AG04450 (cell line): ENCODE results near the gene CATSPERZ. TPM values are rescaled to one million over a fixed set of nuclear protein-coding genes. Genes with fewer than 3 reads are reported as not detected.

Experiments used
- CTCF ChIA-PET: fragments of 300-600, 350-600 bp; formaldehyde crosslinking; extraction: SDS; loops from one replicate; lab custom pipeline; 2022; ENCODE audit warnings: antibody characterized with exemption, inconsistent platforms; lab: Charles Lee
- POLR2A ChIA-PET: fragments of 350-600 bp; formaldehyde crosslinking; extraction: SDS; loops from one replicate; lab custom pipeline; 2021; ENCODE audit warnings: antibody characterized with exemption, inconsistent platforms; lab: Yijun Ruan, JAX
- DNase-seq: peaks from one replicate; pipeline ENCODE4 v3.0.0-alpha.2; 2011; ENCODE audit warnings: low read depth, low spot score
- H3K27ac ChIP-seq: one replicate; pipeline ENCODE4 v1.5.1; 2012; ENCODE audit warnings: low read depth, low read length, control low read depth
- H3K27me3 ChIP-seq: one replicate; pipeline ENCODE4 v1.6.0; 2012; ENCODE audit warnings: low read length; ENCODE audit not compliant: control insufficient read depth, insufficient read depth
- H3K4me3 ChIP-seq: 2 replicates; pipeline ENCODE4 v1.5.1; 2011; ENCODE audit warnings: mild to moderate bottlenecking, low read depth, low read length, control low read depth
- H3K9me3 ChIP-seq: 2 replicates; pipeline ENCODE4 v1.5.1; 2012; ENCODE audit warnings: low read length; ENCODE audit not compliant: control insufficient read depth, insufficient read depth
- polyA plus RNA-seq: library from polyadenylated mRNA; depleted of rRNA; stranded (reverse); fragments of >200 nt; gene quantifications from 2 replicates; pipeline ENCODE4 v1.2.3, GENCODE V29; 2011
- TF ChIP-seq, protein P1 (sequence below): IDR thresholded peaks from 2 replicates; pipeline ENCODE4 v1.5.1; 2011; ENCODE audit warnings: low read depth, low read length, control low read depth, inconsistent platforms

The CATSPERZ gene
- polyA plus RNA-seq, 1 experiment = not detected

DNA sequence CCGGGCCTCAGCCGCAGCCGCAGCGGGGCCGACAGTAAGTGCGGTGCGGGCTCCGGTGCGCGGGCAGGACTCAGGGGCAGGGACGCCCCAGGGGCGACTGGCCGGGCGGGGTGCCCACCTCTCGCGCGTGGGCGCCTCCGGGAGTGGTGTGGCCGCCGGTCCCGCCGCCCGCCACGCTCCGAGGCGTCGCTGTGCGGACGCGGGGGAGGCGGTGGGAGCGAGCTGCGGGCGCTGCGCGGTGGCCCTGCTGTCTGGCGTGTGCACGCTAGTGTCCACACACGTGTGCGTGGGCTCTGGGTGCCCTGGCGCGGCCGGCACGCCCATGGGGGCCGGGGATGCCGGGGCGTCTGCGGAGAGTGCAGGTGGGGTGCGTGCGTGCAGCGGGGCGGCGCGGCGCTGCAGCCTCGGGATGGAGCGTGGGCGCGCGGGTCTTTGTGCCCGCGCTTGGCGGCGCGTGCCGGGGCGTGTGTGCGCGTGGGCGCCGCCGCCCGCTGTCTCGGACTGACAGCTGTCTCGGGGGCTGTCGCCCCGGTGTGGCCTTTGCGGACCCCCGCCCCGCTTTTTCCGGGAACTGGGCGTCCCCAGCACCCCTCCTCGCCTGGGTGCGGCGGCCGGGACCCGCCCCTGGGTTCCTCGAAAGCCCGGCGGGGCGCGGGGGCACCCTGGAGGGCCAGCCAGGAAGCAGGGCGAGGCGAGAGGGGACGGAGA is 8.3 kb upstream of the CATSPERZ start:
- POLR2A ChIA-PET = no interaction called here
- Histone ChIP-seq H3K4me3 (peak overlapping the region; percentile 29; the same call in 1 of the 2 replicates), H3K9me3 (peaks cover 1% of the 10 kb centered on the region; the same call in 1 of the 2 replicates), H3K27me3 (peaks cover 54% of the 10 kb centered on the region), H3K27ac (no peak overlapping the region)
- DNase-seq = no peak
- TF ChIP-seq, protein P1, sequence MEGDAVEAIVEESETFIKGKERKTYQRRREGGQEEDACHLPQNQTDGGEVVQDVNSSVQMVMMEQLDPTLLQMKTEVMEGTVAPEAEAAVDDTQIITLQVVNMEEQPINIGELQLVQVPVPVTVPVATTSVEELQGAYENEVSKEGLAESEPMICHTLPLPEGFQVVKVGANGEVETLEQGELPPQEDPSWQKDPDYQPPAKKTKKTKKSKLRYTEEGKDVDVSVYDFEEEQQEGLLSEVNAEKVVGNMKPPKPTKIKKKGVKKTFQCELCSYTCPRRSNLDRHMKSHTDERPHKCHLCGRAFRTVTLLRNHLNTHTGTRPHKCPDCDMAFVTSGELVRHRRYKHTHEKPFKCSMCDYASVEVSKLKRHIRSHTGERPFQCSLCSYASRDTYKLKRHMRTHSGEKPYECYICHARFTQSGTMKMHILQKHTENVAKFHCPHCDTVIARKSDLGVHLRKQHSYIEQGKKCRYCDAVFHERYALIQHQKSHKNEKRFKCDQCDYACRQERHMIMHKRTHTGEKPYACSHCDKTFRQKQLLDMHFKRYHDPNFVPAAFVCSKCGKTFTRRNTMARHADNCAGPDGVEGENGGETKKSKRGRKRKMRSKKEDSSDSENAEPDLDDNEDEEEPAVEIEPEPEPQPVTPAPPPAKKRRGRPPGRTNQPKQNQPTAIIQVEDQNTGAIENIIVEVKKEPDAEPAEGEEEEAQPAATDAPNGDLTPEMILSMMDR = no peak
- CTCF ChIA-PET = interaction anchor here (12.0 kb wide), 1 partner anchor 11 kb away, joined by 124 read pairs; the partner anchor contains the start of gene CATSPERZ

DNA sequence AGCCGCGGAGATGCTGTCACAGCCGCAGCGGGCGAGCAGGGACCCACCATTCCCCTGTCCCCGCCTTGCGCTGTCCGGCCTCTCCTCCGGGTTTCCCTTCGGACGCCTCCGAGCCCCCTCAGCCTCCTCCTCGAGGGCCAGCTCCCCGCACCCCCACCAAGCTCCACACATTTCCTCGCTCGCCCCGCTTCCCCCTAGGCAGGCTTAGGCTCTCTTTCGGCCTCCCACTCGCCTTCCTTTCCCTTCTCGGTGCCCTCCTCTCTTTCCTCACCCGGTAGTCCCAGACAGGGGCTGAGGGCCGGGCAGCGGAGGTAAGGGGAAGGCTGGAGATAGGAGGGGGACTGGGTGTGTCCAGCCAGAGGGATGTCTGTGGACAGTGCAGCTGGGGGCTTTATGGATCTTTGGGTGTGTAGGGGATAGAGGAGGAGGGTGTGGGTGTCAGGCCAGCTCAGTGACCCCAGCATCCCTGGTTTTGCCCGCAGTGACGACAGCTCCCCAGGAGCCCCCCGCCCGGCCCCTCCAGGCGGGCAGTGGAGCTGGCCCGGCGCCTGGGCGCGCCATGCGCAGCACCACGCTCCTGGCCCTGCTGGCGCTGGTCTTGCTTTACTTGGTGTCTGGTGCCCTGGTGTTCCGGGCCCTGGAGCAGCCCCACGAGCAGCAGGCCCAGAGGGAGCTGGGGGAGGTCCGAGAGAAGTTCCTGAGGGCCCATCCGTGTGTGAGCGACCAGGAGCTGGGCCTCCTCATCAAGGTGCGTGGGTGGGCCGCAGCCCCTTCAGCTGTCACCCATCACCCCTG is 7.5 kb upstream of the CATSPERZ start:
- POLR2A ChIA-PET = no interaction called here
- CTCF ChIA-PET = interaction anchor here (0.5 to 12.0 kb wide), 2 partner anchors 10 to 16 kb away, joined by 3 to 124 read pairs; partner anchors contain the start of gene CATSPERZ
- Histone ChIP-seq H3K4me3 (peak overlapping the region; percentile 4; the same call in 1 of the 2 replicates), H3K27ac (no peak overlapping the region), H3K27me3 (peaks cover 62% of the 10 kb centered on the region), H3K9me3 (peaks cover 4% of the 10 kb centered on the region; the same call in 1 of the 2 replicates)
- DNase-seq = no peak
- TF ChIP-seq, protein P1 = no peak

DNA sequence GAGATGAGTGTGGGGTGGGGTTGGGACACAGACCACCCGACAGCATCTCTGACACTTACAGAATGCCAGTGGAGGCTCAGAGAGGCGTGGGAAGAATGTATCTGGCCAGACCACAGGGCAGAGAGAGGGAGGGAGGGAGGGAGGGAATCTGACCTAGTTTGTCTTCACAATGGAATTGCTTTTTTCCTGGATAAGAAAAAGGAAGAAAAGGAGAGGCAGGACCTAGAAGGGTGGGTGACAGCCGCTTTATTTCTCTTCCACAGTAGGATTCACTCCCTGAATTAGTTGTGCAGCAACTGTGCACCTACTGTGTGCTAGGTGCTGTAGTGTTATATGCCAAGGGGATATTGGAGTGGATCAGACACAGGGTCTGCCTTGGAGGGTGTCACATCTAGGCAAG is 5.4 kb upstream of the CATSPERZ start:
- H3K27me3 ChIP-seq = peaks cover 82% of the 10 kb centered on the region

DNA sequence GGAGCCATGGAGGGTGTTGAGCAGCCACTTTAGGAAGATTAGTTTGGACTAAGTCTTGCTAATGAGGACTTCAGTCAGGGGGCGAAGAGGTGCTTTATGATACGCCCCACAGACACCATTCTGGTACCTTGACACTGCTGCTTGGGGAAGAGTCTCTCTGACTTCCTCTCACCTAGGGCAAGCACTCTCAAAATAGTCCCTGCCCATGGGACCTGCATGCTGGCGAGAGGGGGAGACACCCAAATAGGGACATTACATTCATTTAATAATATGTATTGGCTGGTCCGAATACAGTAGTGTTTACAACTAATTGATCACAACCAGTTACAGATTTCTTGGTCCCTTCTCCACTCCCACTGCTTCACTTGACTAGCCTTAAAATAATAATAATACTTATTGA is 4.4 kb upstream of the CATSPERZ start:
- TF ChIP-seq, protein P1 = no peak
- DNase-seq = no peak
- CTCF ChIA-PET = interaction anchor here (1.0 to 2.7 kb wide), 3 partner anchors 8 to 47 kb away, joined by 3 to 14 read pairs (median 5); partner anchors contain the start of gene PLCB3
- H3K4me3 ChIP-seq = no peak overlapping the region
- no peak overlapping the region for H3K27ac ChIP-seq
- H3K27me3 ChIP-seq = peaks cover 88% of the 10 kb centered on the region
- POLR2A ChIA-PET = no interaction called here
- peaks cover 4% of the 10 kb centered on the region; the same call in 1 of the 2 replicates for H3K9me3 ChIP-seq

More for the DNA sequence above, 5.4 kb upstream of the CATSPERZ start:
- TF ChIP-seq, protein P1 = no peak
- DNase-seq = no peak
- no peak overlapping the region for H3K27ac ChIP-seq
- POLR2A ChIA-PET = interaction anchor here (0.7 kb wide), 1 partner anchor 1920 kb away, joined by 8 read pairs; no protein-coding TSS in a partner anchor
- H3K4me3 ChIP-seq = no peak overlapping the region
- CTCF ChIA-PET = interaction anchor here (0.6 to 2.7 kb wide), 3 partner anchors 9 to 110 kb away, joined by 4 to 14 read pairs (median 5); partner anchors contain the start of gene PLCB3
- peaks cover 4% of the 10 kb centered on the region; the same call in 1 of the 2 replicates for H3K9me3 ChIP-seq
